HT1080 (cell line): ENCODE results near the gene DIP2A. TPM values are rescaled to one million over a fixed set of nuclear protein-coding genes. Genes with fewer than 3 reads are reported as not detected.
"Not testable (repeated sequence)": the region's sequence is repeated elsewhere in the genome, so short reads cannot be mapped to it uniquely, and the experiment has no call there.

Source experiments
- DNase-seq: peaks from one replicate; pipeline ENCODE4 v3.0.0-alpha.2; 2015; ENCODE audit warnings: low read depth
- total RNA-seq: library from RNA; depleted of rRNA; stranded (reverse); fragments of >200 nt; shearing (Covaris generic); gene quantifications from 2 replicates; pipeline ENCODE4 v1.2.3, GENCODE V29; 2014

The DIP2A gene
- total RNA-seq, 1 experiment from 2014 or later = 17.7 TPM

- not testable (repeated sequence) for DNase-seq
These were observed 9.8 kb upstream of the DIP2A start for GRCh38 chr21:46448855-46449254.

GRCh38 chr21:46452710-46453109, 6.0 kb upstream of the DIP2A start:
- no peak for DNase-seq

GRCh38 chr21:46454142-46454541, 4.5 kb upstream of the DIP2A start:
- DNase-seq = no peak

- peak; percentile 26 for DNase-seq
These were observed 3.9 kb upstream of the DIP2A start for GRCh38 chr21:46454634-46455390.

GRCh38 chr21:46455575-46456385, 2.9 kb upstream of the DIP2A start:
- DNase-seq = peak; percentile 95

- DNase-seq = no peak
These were observed 1.9 kb upstream of the DIP2A start for GRCh38 chr21:46456750-46457149.

- DNase-seq = no peak
These were observed 833 bp upstream of the DIP2A start for GRCh38 chr21:46457801-46458314.

- no peak for DNase-seq
These were observed 299 bp downstream of the DIP2A start for GRCh38 chr21:46459024-46459355.

- DNase-seq = peak; percentile 21
These were observed 843 bp downstream of the DIP2A start for GRCh38 chr21:46459356-46460112.

GRCh38 chr21:46461909-46462308, 3.2 kb downstream of the DIP2A start:
- DNase-seq = no peak

- not testable (repeated sequence) for DNase-seq
These were observed 6.5 kb downstream of the DIP2A start for GRCh38 chr21:46465153-46465552.

GRCh38 chr21:46465651-46466050, 7.0 kb downstream of the DIP2A start:
- no peak for DNase-seq

- no peak for DNase-seq
These were observed 9.6 kb downstream of the DIP2A start for GRCh38 chr21:46468108-46468774.

GRCh38 chr21:46469275-46469674, 10.6 kb downstream of the DIP2A start:
- DNase-seq = no peak

- no peak for DNase-seq
These were observed 12.8 kb downstream of the DIP2A start for GRCh38 chr21:46471514-46471913.

- no peak for DNase-seq
These were observed 13.6 kb downstream of the DIP2A start for GRCh38 chr21:46472246-46472645.

GRCh38 chr21:46474382-46474781, 15.7 kb downstream of the DIP2A start:
- no peak for DNase-seq

- no peak for DNase-seq
These were observed 16.6 kb downstream of the DIP2A start for GRCh38 chr21:46475296-46475695.

- no peak for DNase-seq
These were observed 19.1 kb downstream of the DIP2A start for GRCh38 chr21:46477765-46478164.

GRCh38 chr21:46478910-46479309, 20.2 kb downstream of the DIP2A start:
- DNase-seq = no peak

- no peak for DNase-seq
These were observed 21.8 kb downstream of the DIP2A start for GRCh38 chr21:46480466-46480865.
